HepG2 (cell line): ENCODE results near the gene UNC5CL. TPM values are rescaled to one million over a fixed set of nuclear protein-coding genes. Genes with fewer than 3 reads are reported as not detected.

Experiments used
- ATF5 ChIP-seq: sonication (generic); formaldehyde crosslinking; IDR thresholded peaks from 2 replicates; pipeline ENCODE4 v1.4.0; 2020; ENCODE audit warnings: mild to moderate bottlenecking, low read depth, missing genetic modification reagents
- CSRNP2 ChIP-seq: sonication (generic); formaldehyde crosslinking; conservative IDR thresholded peaks from 2 replicates; pipeline ENCODE4 v1.8.0; 2022; ENCODE audit warnings: low read depth, missing genetic modification reagents
- FOXP1 ChIP-seq, 2 experiments: fragments of 450-650 bp in 1 of 2; IDR thresholded peaks; 2 replicates each; pipeline ENCODE4 v1.6.1; 2017 to 2018; ENCODE audit warnings: antibody characterized with exemption in 1 of 2
- GATAD1 ChIP-seq: IDR thresholded peaks from 2 replicates; pipeline ENCODE4 v1.6.1; 2016; ENCODE audit warnings: missing genetic modification reagents, missing compliant biosample characterization
- HNRNPUL1 ChIP-seq: fragments of 200-400 bp; formaldehyde crosslinking; IDR thresholded peaks from 2 replicates; pipeline ENCODE4 v1.6.1; 2017; ENCODE audit warnings: low read depth, mild to moderate bottlenecking, low read length, moderate library complexity
- MTF1 ChIP-seq: sonication (generic); formaldehyde crosslinking; IDR thresholded peaks from 2 replicates; pipeline ENCODE4 v1.5.0; 2020; ENCODE audit warnings: missing genetic modification reagents
- MZF1 ChIP-seq: sonication (generic); formaldehyde crosslinking; IDR thresholded peaks from 2 replicates; pipeline ENCODE4 v1.8.1; 2023; ENCODE audit warnings: mild to moderate bottlenecking, missing genetic modification reagents, borderline replicate concordance
- NFATC3 ChIP-seq: sonication (generic); formaldehyde crosslinking; IDR thresholded peaks from 2 replicates; pipeline ENCODE4 v1.5.1; 2020; ENCODE audit warnings: mild to moderate bottlenecking, missing genetic modification reagents
- SMAD3 ChIP-seq: sonication (generic); formaldehyde crosslinking; IDR thresholded peaks from 2 replicates; pipeline ENCODE4 v1.4.0; 2020; ENCODE audit warnings: missing genetic modification reagents
- SMARCE1 ChIP-seq: fragments of 450-650 bp; IDR thresholded peaks from 2 replicates; pipeline ENCODE4 v1.6.1; 2017; ENCODE audit warnings: borderline replicate concordance
- STAG1 ChIP-seq: sonication (generic); formaldehyde crosslinking; IDR thresholded peaks from 2 replicates; pipeline ENCODE4 v1.4.0; 2020; ENCODE audit warnings: missing genetic modification reagents
- TAF15 ChIP-seq: fragments of 200-400 bp; formaldehyde crosslinking; IDR thresholded peaks from one replicate; pipeline ENCODE4 v1.6.1; 2018; ENCODE audit warnings: mild to moderate bottlenecking, low read depth, low read length; ENCODE audit not compliant: poor library complexity, severe bottlenecking
- TFAP4 ChIP-seq: sonication (generic); IDR thresholded peaks from 2 replicates; pipeline ENCODE4 v1.6.1; 2016; ENCODE audit warnings: low read depth, borderline replicate concordance
- ZNF143 ChIP-seq: sonication (generic); formaldehyde crosslinking; IDR thresholded peaks from 2 replicates; pipeline ENCODE4 v1.4.0; 2020; ENCODE audit warnings: missing genetic modification reagents
- ZNF318 ChIP-seq: sonication (generic); formaldehyde crosslinking; IDR thresholded peaks from 2 replicates; pipeline ENCODE4 v1.4.0; 2020; ENCODE audit warnings: mild to moderate bottlenecking, missing genetic modification reagents
- ZNF326 ChIP-seq: sonication (generic); formaldehyde crosslinking; IDR thresholded peaks from 2 replicates; pipeline ENCODE4 v1.4.0; 2020; ENCODE audit warnings: missing genetic modification reagents, borderline replicate concordance
- ZNF563 ChIP-seq: sonication (generic); formaldehyde crosslinking; IDR thresholded peaks from 2 replicates; pipeline ENCODE4 v1.8.0; 2022; ENCODE audit warnings: mild to moderate bottlenecking, moderate library complexity, missing genetic modification reagents
- polyA plus RNA-seq, 8 experiments: library from polyadenylated mRNA; depleted of rRNA in 3 of 8; stranded (reverse) in 7 of 8; unstranded in 1 of 8; fragments of >200 nt; fragmentation: Illumina TruSeq in 4 of 8; extraction: Trizol in 4 of 8; gene quantifications; 2 replicates each; pipeline versions ENCODE4 v1.2.1 to v1.2.3, GENCODE V29; 2011 to 2016; ENCODE audit warnings: low read depth in 4 of 8, missing spikeins in 1 of 8, mixed read lengths in 1 of 8; ENCODE audit not compliant: insufficient read depth in 1 of 8
- total RNA-seq, 5 experiments: library from RNA; depleted of rRNA; stranded (reverse); fragments of >200 nt; fragmentation: Illumina TruSeq; extraction: Trizol; gene quantifications; 2 replicates each; pipeline ENCODE4 v1.2.3, GENCODE V29; 2016; ENCODE audit warnings: low read depth in 1 of 5

The UNC5CL gene
- total and polyA plus RNA-seq, 2 of the 13 experiments (the other 11 are each of a cell fraction or from before 2014, with no cell fraction given): 2.4 to 2.5 TPM

GRCh38 chr6:41071923-41072835, 33.2 kb upstream of the UNC5CL start, which contains the start of gene OARD1 (continued):
- TF ChIP-seq CSRNP2 (CRISPR knock-in tag) (no peak), MTF1 (CRISPR knock-in tag) (no peak), NFATC3 (peak; percentile 6; the same call in 1 of the 2 replicates), TFAP4 (no peak; the same call in 1 of the 2 replicates), TAF15 (peak; percentile 60), ATF5 (0 out of 2 replicates have a peak, but pooled peaks have one; percentile 43), ZNF563 (CRISPR knock-in tag) (peak; percentile 71), HNRNPUL1 (0 out of 2 replicates have a peak, but pooled peaks have one; percentile 53), STAG1 (CRISPR knock-in tag) (no peak), MZF1 (CRISPR knock-in tag) (no peak), FOXP1 (IDR thresholded peaks at IDR 0.05) (no peak), FOXP1 (CRISPR knock-in tag; IDR thresholded peaks at IDR 0.05) (peak; percentile 35; the same call in 1 of the 2 replicates), ZNF326 (CRISPR knock-in tag) (no peak), ZNF143 (peak; percentile 31; the same call in 1 of the 2 replicates), GATAD1 (peak; percentile 79), ZNF318 (CRISPR knock-in tag) (peak; percentile 63; the same call in 1 of the 2 replicates), SMARCE1 (no peak), SMAD3 (CRISPR knock-in tag) (no peak; the same call in 1 of the 2 replicates)
